Hematopoietic multipotent progenitor cell treated with erythropoietin and hydrocortisone succinate and interleukin-3 and kit ligand, for 6 days (in vitro differentiated cells): Measurements from ENCODE around the gene ZBTB46.

Experiments
- DNase-seq: peaks from one replicate; pipeline ENCODE4 v3.0.0-alpha.2; 2015

ZBTB46 gene

GRCh38 chr20:63744158-63744557 is 86.9 kb downstream of the ZBTB46 start:
- no peak for DNase-seq

- DNase-seq = no peak
Measured at GRCh38 chr20:63743210-63743970, 87.7 kb downstream of the ZBTB46 start.

GRCh38 chr20:63742381-63743024 is 88.6 kb downstream of the ZBTB46 start:
- no peak for DNase-seq

GRCh38 chr20:63741676-63742380 is 89.2 kb downstream of the ZBTB46 start:
- no peak for DNase-seq

GRCh38 chr20:63741354-63741675 is 89.7 kb downstream of the ZBTB46 start:
- no peak for DNase-seq

- peak; percentile 85 for DNase-seq
Measured at GRCh38 chr20:63740627-63741353, 90.3 kb downstream of the ZBTB46 start.

- DNase-seq = no peak
Measured at GRCh38 chr20:63740070-63740626, 90.9 kb downstream of the ZBTB46 start.

- peak; percentile 87 for DNase-seq
Measured at GRCh38 chr20:63739130-63740069, 91.7 kb downstream of the ZBTB46 start, which contains the start of gene SLC2A4RG. SLC2A4RG (plus strand) TSS chr20:63739776; CDS start chr20:63739913, 137 bp downstream.

- peak; percentile 59 for DNase-seq
Measured at GRCh38 chr20:63738687-63739129, 92.4 kb downstream of the ZBTB46 start.

- peak; percentile 47 for DNase-seq
Measured at GRCh38 chr20:63737945-63738686, 92.9 kb downstream of the ZBTB46 start.

GRCh38 chr20:63737695-63737944 is 93.4 kb downstream of the ZBTB46 start:
- no peak for DNase-seq

- peak; percentile 45 for DNase-seq
Measured at GRCh38 chr20:63736893-63737694, 94.0 kb downstream of the ZBTB46 start.

GRCh38 chr20:63735859-63736718 is 95.0 kb downstream of the ZBTB46 start, which contains the start of gene LIME1:
LIME1 (plus strand) TSS chr20:63736664; CDS start chr20:63737550, 886 bp downstream.
- peak; percentile 82 for DNase-seq

GRCh38 chr20:63734946-63735858 is 95.9 kb downstream of the ZBTB46 start:
- DNase-seq = no peak

- DNase-seq = no peak
Measured at GRCh38 chr20:63734111-63734945, 96.7 kb downstream of the ZBTB46 start.

GRCh38 chr20:63733579-63734081 is 97.4 kb downstream of the ZBTB46 start:
- no peak for DNase-seq

- DNase-seq = no peak
Measured at GRCh38 chr20:63733117-63733516, 97.9 kb downstream of the ZBTB46 start.
